Inflammatory macrophage treated with lipopolysaccharide for 4 hours (primary cell): Measurements from ENCODE around the gene MAN1A2.
"Not testable (repeated sequence)": the region's sequence is repeated elsewhere in the genome, so short reads cannot be mapped to it uniquely, and the experiment has no call there.

Source experiments
- DNase-seq: peaks from one replicate; pipeline ENCODE4 v3.0.0-alpha.2; 2020

MAN1A2 gene

GRCh38 chr1:117501281-117501680 is 134.0 kb downstream of the MAN1A2 start:
- no peak for DNase-seq

- no peak for DNase-seq
Observed at GRCh38 chr1:117511273-117511672, 144.0 kb downstream of the MAN1A2 start.

GRCh38 chr1:117512728-117513321 is 145.6 kb downstream of the MAN1A2 start:
- peak; percentile 24 for DNase-seq

GRCh38 chr1:117523111-117523510 is 155.9 kb downstream of the MAN1A2 start:
- no peak for DNase-seq

- no peak for DNase-seq
Observed at GRCh38 chr1:117527074-117527473, 159.8 kb downstream of the MAN1A2 start.

GRCh38 chr1:117527566-117528102 is 160.4 kb downstream of the MAN1A2 start:
- no peak for DNase-seq

GRCh38 chr1:117529683-117530082 is 162.4 kb downstream of the MAN1A2 start:
- no peak for DNase-seq

- DNase-seq, result no peak
Observed at GRCh38 chr1:117531222-117531621, 164.0 kb downstream of the MAN1A2 start.

- peak; percentile 49 for DNase-seq
Observed at GRCh38 chr1:117534995-117535467, 167.8 kb downstream of the MAN1A2 start.

GRCh38 chr1:117535821-117536220 is 168.6 kb downstream of the MAN1A2 start:
- no peak for DNase-seq

- DNase-seq, result no peak
Observed at GRCh38 chr1:117537291-117537920, 170.2 kb downstream of the MAN1A2 start.

- DNase-seq, result no peak
Observed at GRCh38 chr1:117540532-117540931, 173.3 kb downstream of the MAN1A2 start.

GRCh38 chr1:117541003-117541402 is 173.8 kb downstream of the MAN1A2 start:
- no peak for DNase-seq

- DNase-seq, result no peak
Observed at GRCh38 chr1:117541585-117541984, 174.3 kb downstream of the MAN1A2 start.

- DNase-seq, result no peak
Observed at GRCh38 chr1:117544509-117545109, 177.4 kb downstream of the MAN1A2 start.

GRCh38 chr1:117546467-117546866 is 179.2 kb downstream of the MAN1A2 start:
- DNase-seq, result no peak

- DNase-seq, result no peak
Observed at GRCh38 chr1:117553471-117553870, 186.2 kb downstream of the MAN1A2 start.

GRCh38 chr1:117555806-117556205 is 188.6 kb downstream of the MAN1A2 start:
- DNase-seq, result no peak

- peak; percentile 4 for DNase-seq
Observed at GRCh38 chr1:117556341-117556740, 189.1 kb downstream of the MAN1A2 start.

- DNase-seq, result no peak
Observed at GRCh38 chr1:117556976-117557375, 189.7 kb downstream of the MAN1A2 start.

- not testable (repeated sequence) for DNase-seq
Observed at GRCh38 chr1:117558451-117558850, 191.2 kb downstream of the MAN1A2 start.

GRCh38 chr1:117559139-117559538 is 191.9 kb downstream of the MAN1A2 start:
- DNase-seq, result no peak

GRCh38 chr1:117559985-117560384 is 192.7 kb downstream of the MAN1A2 start:
- no peak for DNase-seq

- no peak for DNase-seq
Observed at GRCh38 chr1:117561071-117561470, 193.8 kb downstream of the MAN1A2 start.
